Ishikawa (cell line): ENCODE data around the gene AKAP6.

Experiments
- CEBPB ChIP-seq: IDR thresholded peaks from 2 replicates; pipeline ENCODE4 v1.6.1; 2012
- CREB1 ChIP-seq: IDR thresholded peaks from 2 replicates; pipeline ENCODE4 v1.6.1; 2012; ENCODE audit warnings: low read depth
- EGR1 ChIP-seq: IDR thresholded peaks from 2 replicates; pipeline ENCODE4 v1.6.1; 2012
- EP300 ChIP-seq: IDR thresholded peaks from 2 replicates; pipeline ENCODE4 v1.6.1; 2012; ENCODE audit warnings: borderline replicate concordance
- FOXM1 ChIP-seq: IDR thresholded peaks from 2 replicates; pipeline ENCODE4 v1.6.1; 2012; ENCODE audit warnings: low read depth, borderline replicate concordance
- MAX ChIP-seq: IDR thresholded peaks from 2 replicates; pipeline ENCODE4 v1.6.1; 2012
- NFIC ChIP-seq: IDR thresholded peaks from 2 replicates; pipeline ENCODE4 v1.6.1; 2012
- RAD21 ChIP-seq: IDR thresholded peaks from 2 replicates; pipeline ENCODE4 v1.6.1; 2012; ENCODE audit warnings: low read depth
- REST ChIP-seq: IDR thresholded peaks from 2 replicates; pipeline ENCODE4 v1.6.1; 2012; ENCODE audit warnings: low read depth, mild to moderate bottlenecking
- TAF1 ChIP-seq: IDR thresholded peaks from 2 replicates; pipeline ENCODE4 v1.6.1; 2012; ENCODE audit warnings: low read depth, mild to moderate bottlenecking
- TCF12 ChIP-seq: IDR thresholded peaks from 2 replicates; pipeline ENCODE4 v1.6.1; 2012; ENCODE audit warnings: low read depth
- TEAD4 ChIP-seq: IDR thresholded peaks from 2 replicates; pipeline ENCODE4 v1.6.1; 2012
- USF1 ChIP-seq: IDR thresholded peaks from 2 replicates; pipeline ENCODE4 v1.6.1; 2012
- YY1 ChIP-seq: IDR thresholded peaks from 2 replicates; pipeline ENCODE4 v1.6.1; 2012; ENCODE audit warnings: low read depth
- ZBTB7A ChIP-seq: IDR thresholded peaks from 2 replicates; pipeline ENCODE4 v1.6.1; 2012; ENCODE audit warnings: low read depth

AKAP6 gene

GRCh38 chr14:32601906-32602305, 272.8 kb downstream of the AKAP6 start:
- TF ChIP-seq RAD21 (no peak), USF1 (no peak), YY1 (no peak), ZBTB7A (no peak), NFIC (no peak), TCF12 (no peak), EGR1 (no peak), REST (no peak)

- TF ChIP-seq MAX, result no peak
- no peak for TF ChIP-seq CEBPB
Measured at GRCh38 chr14:32602699-32603098, 273.6 kb downstream of the AKAP6 start.

- no peak for TF ChIP-seq TCF12
- TF ChIP-seq CREB1, result no peak
- TF ChIP-seq EGR1, result no peak
- no peak for TF ChIP-seq ZBTB7A
- TF ChIP-seq YY1, result no peak
- TF ChIP-seq RAD21, result no peak
- no peak for TF ChIP-seq FOXM1
- TF ChIP-seq TEAD4, result no peak
- TF ChIP-seq NFIC, result no peak
- TF ChIP-seq REST, result no peak
- TF ChIP-seq CEBPB, result no peak
- TF ChIP-seq EP300, result no peak
- TF ChIP-seq TAF1, result no peak
- TF ChIP-seq USF1, result no peak
- TF ChIP-seq MAX, result no peak
Measured at GRCh38 chr14:32603992-32604565, 275.0 kb downstream of the AKAP6 start.

GRCh38 chr14:32606301-32606700, 277.2 kb downstream of the AKAP6 start:
- no peak for TF ChIP-seq CEBPB
- TF ChIP-seq CREB1, result no peak

GRCh38 chr14:32607399-32607798, 278.3 kb downstream of the AKAP6 start:
- TF ChIP-seq TEAD4 (no peak), MAX (no peak), REST (no peak), USF1 (no peak)

GRCh38 chr14:32608857-32609256, 279.8 kb downstream of the AKAP6 start:
- TF ChIP-seq NFIC (no peak), RAD21 (no peak), CEBPB (no peak), MAX (no peak), USF1 (no peak), TEAD4 (no peak), EGR1 (no peak), EP300 (no peak), TAF1 (no peak)
